ENCODE results near the gene FAM83F.

FAM83F gene

DNA sequence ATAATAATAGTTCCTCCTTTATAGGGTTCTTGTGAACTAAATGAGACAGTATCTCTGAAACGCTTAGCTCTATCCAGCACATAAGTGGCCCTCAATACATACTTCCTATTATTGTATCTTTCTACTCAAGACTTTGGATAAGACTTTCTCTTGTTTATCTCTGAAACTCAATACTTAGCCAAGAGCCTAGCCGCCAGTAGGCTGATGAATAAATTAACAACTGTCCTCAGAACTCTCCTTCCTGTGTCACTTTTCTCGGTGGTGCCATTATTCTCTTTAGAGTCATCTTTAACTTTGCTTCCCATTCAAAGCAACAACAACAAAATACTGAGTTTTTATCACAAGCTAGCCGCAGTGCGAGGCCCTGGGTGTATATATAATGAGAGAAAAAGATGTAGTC lies 86.9 kb downstream of the FAM83F start:
- TF ChIP-seq POLR2A (IDR thresholded peaks at IDR 0.05; ENCODE audit: low read depth, low read length) = no peak
- DNase-seq (ENCODE audit: insufficient read length, low spot score) = no peak
- no peak for FAIRE-seq

DNA sequence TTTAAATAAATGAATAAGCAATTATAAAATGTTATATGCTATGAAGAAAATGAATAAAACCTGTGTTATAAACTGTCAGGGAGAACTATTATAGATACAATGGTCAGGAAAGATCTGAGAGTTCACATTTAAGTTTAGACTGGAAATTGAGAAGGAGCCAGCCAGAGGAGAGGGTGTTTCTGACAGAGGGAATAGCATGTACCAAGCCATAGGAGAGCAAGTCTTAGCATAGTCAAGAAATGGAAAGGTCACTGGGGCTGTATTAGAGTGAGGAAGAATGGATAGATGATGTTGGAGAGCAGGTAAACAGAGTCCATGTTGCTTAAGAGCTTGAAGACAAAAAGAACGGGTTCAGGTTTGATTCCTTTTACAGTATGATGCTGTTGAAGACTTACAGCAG lies 87.4 kb downstream of the FAM83F start:
- TF ChIP-seq POLR2A (IDR thresholded peaks at IDR 0.05; ENCODE audit: low read depth, low read length) = no peak
- no peak for DNase-seq (ENCODE audit: insufficient read length, low spot score)
- no peak for FAIRE-seq

DNA sequence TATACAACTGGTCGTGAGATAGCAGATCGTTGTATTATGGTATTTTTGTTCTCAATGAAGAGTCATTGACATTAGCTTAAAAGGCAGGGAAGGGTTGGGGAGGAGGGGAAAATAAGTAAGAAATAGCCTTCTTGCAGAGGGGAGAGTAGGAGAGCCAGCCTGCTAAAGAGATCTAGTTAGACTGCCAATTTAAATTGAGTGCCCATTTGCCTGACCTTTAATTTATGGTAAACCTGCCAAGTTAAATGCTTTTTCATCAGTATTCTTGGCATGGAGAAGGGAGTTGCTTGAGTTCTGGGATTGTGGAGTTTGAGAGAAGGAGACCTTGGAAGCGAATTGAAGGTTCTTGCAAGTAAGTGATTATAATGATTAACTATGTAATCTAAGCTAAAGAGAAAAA lies 89.0 kb downstream of the FAM83F start:
- no peak for TF ChIP-seq POLR2A (IDR thresholded peaks at IDR 0.05; ENCODE audit: low read depth, low read length)
- DNase-seq (ENCODE audit: insufficient read length, low spot score) (no peak), FAIRE-seq (no peak)

DNA sequence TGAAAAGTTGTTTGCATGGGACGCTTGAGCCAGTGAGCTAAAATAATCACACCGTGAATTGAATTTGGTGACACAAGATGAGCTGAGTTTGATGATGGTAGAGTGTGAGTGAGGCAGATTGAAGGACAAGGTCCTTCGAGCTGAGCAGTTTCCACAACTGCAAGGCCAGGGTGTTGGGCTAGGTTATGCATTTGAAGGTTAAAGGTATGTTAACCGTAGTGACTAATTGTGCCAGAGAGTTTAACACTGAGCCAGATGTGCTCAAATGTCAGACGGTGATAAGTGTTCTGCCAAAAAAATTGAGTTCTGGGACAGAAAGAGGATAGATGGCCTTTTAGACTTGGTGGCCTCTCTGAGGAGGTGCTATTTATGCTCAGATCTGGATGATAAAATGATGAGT lies 89.5 kb downstream of the FAM83F start:
- DNase-seq (ENCODE audit: insufficient read length, low spot score) (no peak), FAIRE-seq (no peak)
- no peak for TF ChIP-seq POLR2A (IDR thresholded peaks at IDR 0.05; ENCODE audit: low read depth, low read length)

DNA sequence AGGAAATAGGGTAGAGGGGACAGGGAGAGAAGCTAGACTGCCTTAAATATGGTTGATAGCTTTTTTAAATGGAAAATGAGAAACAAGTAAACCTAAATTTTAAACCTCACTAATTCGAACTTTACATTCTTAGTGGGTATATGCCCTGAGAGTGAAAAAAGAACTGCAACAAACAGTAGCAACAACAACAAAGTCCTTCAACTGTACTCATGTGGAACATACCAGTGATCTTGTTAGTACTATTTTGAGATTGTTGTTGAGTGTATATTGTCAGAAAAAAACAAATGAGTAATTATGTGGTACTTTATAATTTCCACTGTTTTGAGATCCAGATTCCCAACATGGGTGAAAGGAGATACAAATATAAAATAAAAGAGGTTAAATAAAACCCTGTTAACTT lies 94.1 kb downstream of the FAM83F start:
- no peak for DNase-seq (ENCODE audit: insufficient read length, low spot score)
- no peak for FAIRE-seq
- TF ChIP-seq POLR2A (IDR thresholded peaks at IDR 0.05; ENCODE audit: low read depth, low read length) = no peak
